ENCODE data around the gene YY2. TPM values are rescaled to one million over a fixed set of nuclear protein-coding genes. Genes with fewer than 3 reads are reported as not detected.
"Not testable (repeated sequence)": the region's sequence is repeated elsewhere in the genome, so short reads cannot be mapped to it uniquely, and the experiment has no call there.

The YY2 gene
- total and polyA plus RNA-seq, 2 of the 4 experiments (the other 2 are of a cell fraction) = 0.72 to 2.5 TPM

- H3K27ac ChIP-seq (ENCODE audit: insufficient read depth, low read length) = peak overlapping the region; percentile 52; the same call in 1 of the 2 replicates
- peak overlapping the region; percentile 82; the same call in 1 of the 2 replicates for H2AK5ac ChIP-seq (ENCODE audit: low read depth, low read length)
- H4K8ac ChIP-seq (ENCODE audit: low read depth in 2 of 2, low read length in 2 of 2) = peak overlapping the region in 1 of 2 experiments; percentile 47; a peak in 1 of 4 replicates
- no TSS peak for BruUV-seq (replicated peaks)
- ChIA-PET CTCF (no interaction called here), POLR2A (ENCODE audit: unreplicated experiment) (no interaction called here)
- H4K5ac ChIP-seq (ENCODE audit: low read depth, low read length) = peak overlapping the region; percentile 72; the same call in 1 of the 2 replicates
- H2BK5ac ChIP-seq (ENCODE audit: low read depth, low read length, poor library complexity, severe bottlenecking) = peak overlapping the region; percentile 62
- no peak overlapping the region; the same call in 1 of the 2 replicates for H3K9ac ChIP-seq (ENCODE audit: low read depth, low read length)
- no peak overlapping the region for H2BK20ac ChIP-seq (ENCODE audit: low read depth, low read length)
- no peak overlapping the region for H2AFZ ChIP-seq (replicated peaks; ENCODE audit: low read length, poor library complexity)
- TF ChIP-seq SMC3 (IDR thresholded peaks at IDR 0.05; ENCODE audit: low read depth, low read length) = no peak
- TF ChIP-seq MAZ (IDR thresholded peaks at IDR 0.05; ENCODE audit: borderline replicate concordance, low read depth, low read length) = no peak
- H3K4me3 ChIP-seq (ENCODE audit: insufficient read depth, low read depth, low read length) = no peak overlapping the region
- dilution Hi-C loops (cut with HindIII; ENCODE audit: low sequenced_read_pairs, unreplicated experiment) (no loop called here), intact Hi-C loops (cut with micrococcal nuclease) (no loop called here), in situ Hi-C loops (cut with MboI; ENCODE audit: low sequenced_read_pairs) (no loop called here)
- DNase-seq = peak; percentile 46
- H3K27me3 ChIP-seq (ENCODE audit: control insufficient read depth, insufficient read depth, low read length) = peaks cover 2% of the 10 kb centered on the region; the same call in 1 of the 2 replicates
- peak overlapping the region; percentile 67; the same call in 1 of the 2 replicates for H3K4me2 ChIP-seq (ENCODE audit: low read depth, low read length)
- H3K79me1 ChIP-seq (ENCODE audit: low read depth in 1 of 2, low read length in 2 of 2) = no peaks in the 10 kb centered on the region; a peak in 1 of 4 replicates
- H3K18ac ChIP-seq (ENCODE audit: low read depth, low read length) = 0 out of 2 replicates have a peak overlapping the region, but pooled peaks have one; percentile 72
- H2BK120ac ChIP-seq (ENCODE audit: low read depth, low read length) = no peak overlapping the region
- H3K56ac ChIP-seq (ENCODE audit: extremely low read depth, insufficient read depth, low read length) = no peak overlapping the region
- no peak overlapping the region for H3K14ac ChIP-seq (replicated peaks; ENCODE audit: low read depth, low read length)
- ATAC-seq (ENCODE audit: low read depth) = peak; percentile 61
- H2AK9ac ChIP-seq (replicated peaks; ENCODE audit: low read depth, low read length, poor library complexity) = no peak overlapping the region
- H4K20me1 ChIP-seq (ENCODE audit: insufficient read depth, low read length) = no peaks in the 10 kb centered on the region
- no peaks in the 10 kb centered on the region for H3K9me1 ChIP-seq (ENCODE audit: insufficient read depth, low read length)
- H3K9me3 ChIP-seq (ENCODE audit: control insufficient read depth, insufficient read depth, low read length) = no peaks in the 10 kb centered on the region
- H3K23ac ChIP-seq (ENCODE audit: low read depth, low read length) = 0 out of 2 replicates have a peak overlapping the region, but pooled peaks have one; percentile 59
- peaks cover 4% of the 10 kb centered on the region for H3K4me1 ChIP-seq (ENCODE audit: control insufficient read depth, insufficient read depth, low read length)
- 80% methylated on average over 1 of the region's 4 CpGs; no CpG with 5 or more reads in 1 of the 2 experiments for WGBS, 2 experiments (ENCODE audit: extremely low coverage in 2 of 2, insufficient read length in 1 of 2)
- peak overlapping the region; percentile 28; the same call in 1 of the 3 replicates for H2BK15ac ChIP-seq (ENCODE audit: low read depth, low read length)
- H4K91ac ChIP-seq (ENCODE audit: insufficient read depth, low read depth, low read length) = no peak overlapping the region
- H3K4ac ChIP-seq (ENCODE audit: low read depth, low read length) = 0 out of 2 replicates have a peak overlapping the region, but pooled peaks have one; percentile 35
- no peaks in the 10 kb centered on the region for H3K36me3 ChIP-seq (ENCODE audit: control insufficient read depth, insufficient read depth, low read length)
Measured at GRCh38 chrX:21873063-21873775, 17.4 kb downstream of the YY2 start.

GRCh38 chrX:21874182-21874581 lies 18.4 kb downstream of the YY2 start:
- CTCF ChIA-PET; H3K14ac ChIP-seq (replicated peaks; ENCODE audit: low read depth, low read length): not testable (repeated sequence)
- no CpG with 5 or more reads among the region's 3 CpGs for WGBS, 2 experiments (ENCODE audit: extremely low coverage in 2 of 2, insufficient read length in 1 of 2)

More at GRCh38 chrX:21874182-21874581, 18.4 kb downstream of the YY2 start:
- intact Hi-C loops (cut with micrococcal nuclease); H3K36me3 ChIP-seq (ENCODE audit: control insufficient read depth, insufficient read depth, low read length); H4K5ac ChIP-seq (ENCODE audit: low read depth, low read length); H3K4ac ChIP-seq (ENCODE audit: low read depth, low read length); H3K9ac ChIP-seq (ENCODE audit: low read depth, low read length); H2BK120ac ChIP-seq (ENCODE audit: low read depth, low read length); H3K23ac ChIP-seq (ENCODE audit: low read depth, low read length); H2AK9ac ChIP-seq (replicated peaks; ENCODE audit: low read depth, low read length, poor library complexity); H3K56ac ChIP-seq (ENCODE audit: extremely low read depth, insufficient read depth, low read length); H2BK20ac ChIP-seq (ENCODE audit: low read depth, low read length); ATAC-seq (ENCODE audit: low read depth); H4K91ac ChIP-seq (ENCODE audit: insufficient read depth, low read depth, low read length); dilution Hi-C loops (cut with HindIII; ENCODE audit: low sequenced_read_pairs, unreplicated experiment); H3K18ac ChIP-seq (ENCODE audit: low read depth, low read length); H2AFZ ChIP-seq (replicated peaks; ENCODE audit: low read length, poor library complexity); BruUV-seq (replicated peaks); POLR2A ChIA-PET (ENCODE audit: unreplicated experiment); H2BK15ac ChIP-seq (ENCODE audit: low read depth, low read length); H4K20me1 ChIP-seq (ENCODE audit: insufficient read depth, low read length); H3K4me2 ChIP-seq (ENCODE audit: low read depth, low read length); H3K27ac ChIP-seq (ENCODE audit: insufficient read depth, low read length); H3K9me3 ChIP-seq (ENCODE audit: control insufficient read depth, insufficient read depth, low read length); H4K8ac ChIP-seq (ENCODE audit: low read depth in 2 of 2, low read length in 2 of 2); H2BK5ac ChIP-seq (ENCODE audit: low read depth, low read length, poor library complexity, severe bottlenecking); DNase-seq; H3K9me1 ChIP-seq (ENCODE audit: insufficient read depth, low read length); H2AK5ac ChIP-seq (ENCODE audit: low read depth, low read length); H3K4me1 ChIP-seq (ENCODE audit: control insufficient read depth, insufficient read depth, low read length); H3K79me1 ChIP-seq (ENCODE audit: low read depth in 1 of 2, low read length in 2 of 2); H3K4me3 ChIP-seq (ENCODE audit: insufficient read depth, low read depth, low read length); H3K27me3 ChIP-seq (ENCODE audit: control insufficient read depth, insufficient read depth, low read length); in situ Hi-C loops (cut with MboI; ENCODE audit: low sequenced_read_pairs): not testable (repeated sequence)
